NCI-H526 (cell line): Measurements from ENCODE around the gene DLG2.
"Not testable (repeated sequence)": the region's sequence is repeated elsewhere in the genome, so short reads cannot be mapped to it uniquely, and the experiment has no call there.

Experiments used
- DNase-seq, 2 experiments: peaks; one replicate each; lab custom pipeline; 2025; lab: John Stamatoyannopoulos, UW

Gene DLG2

DNA sequence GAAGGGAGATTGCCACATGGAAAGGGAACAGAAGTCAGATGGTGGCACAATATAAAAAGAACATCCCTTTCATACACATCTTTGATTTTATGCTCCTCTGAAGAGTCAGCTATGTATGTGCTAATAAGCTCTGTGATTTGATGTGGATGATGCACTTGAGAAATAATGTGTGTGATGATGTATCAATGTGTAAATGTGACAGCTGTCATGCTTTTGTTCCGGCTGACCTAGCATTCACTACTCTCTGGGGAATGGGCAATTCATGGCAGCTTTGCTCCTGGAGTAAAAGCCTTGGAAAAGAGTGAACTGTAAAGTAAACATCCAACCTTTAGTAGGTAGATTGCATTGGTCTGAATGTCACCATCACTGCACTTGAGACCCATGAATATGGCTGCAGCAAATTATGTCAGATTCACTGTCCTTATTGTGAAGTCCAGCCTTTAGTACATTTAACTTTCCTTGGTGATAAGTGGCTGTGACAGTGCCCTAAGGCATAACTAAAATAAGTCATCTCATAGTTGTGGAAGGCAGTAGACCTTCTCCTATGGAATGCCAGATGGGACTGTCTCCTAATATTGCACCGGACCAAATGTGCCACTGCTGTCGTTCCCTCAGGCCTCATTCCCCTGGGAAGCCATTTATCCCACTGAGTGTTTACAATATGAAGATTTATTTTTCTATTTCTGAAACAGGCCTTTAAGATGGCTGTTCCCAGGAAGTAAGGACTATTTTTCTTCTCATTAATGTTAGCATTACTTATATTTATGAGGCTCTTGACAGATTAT lies 2162.8 kb downstream of the DLG2 start:
- no peak for DNase-seq

DNA sequence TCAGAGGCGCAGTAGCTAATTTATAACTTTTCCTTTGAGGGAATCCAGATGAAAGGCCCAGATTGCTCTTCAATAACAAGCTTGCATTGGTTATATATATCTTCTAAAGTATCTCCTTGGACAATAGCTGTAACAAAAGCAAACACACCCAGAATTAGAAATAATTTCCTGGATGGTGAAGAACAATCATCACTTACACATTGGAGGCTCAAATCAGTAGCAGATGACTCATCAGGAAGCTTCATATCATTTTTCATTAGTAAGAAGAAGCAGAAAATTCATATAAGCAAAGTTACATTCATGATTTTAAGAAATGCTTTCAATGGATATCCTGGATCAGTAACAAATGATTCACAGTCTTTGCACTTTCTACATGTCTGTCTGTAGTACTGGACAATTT lies 2167.3 kb downstream of the DLG2 start:
- DNase-seq, result no peak

DNA sequence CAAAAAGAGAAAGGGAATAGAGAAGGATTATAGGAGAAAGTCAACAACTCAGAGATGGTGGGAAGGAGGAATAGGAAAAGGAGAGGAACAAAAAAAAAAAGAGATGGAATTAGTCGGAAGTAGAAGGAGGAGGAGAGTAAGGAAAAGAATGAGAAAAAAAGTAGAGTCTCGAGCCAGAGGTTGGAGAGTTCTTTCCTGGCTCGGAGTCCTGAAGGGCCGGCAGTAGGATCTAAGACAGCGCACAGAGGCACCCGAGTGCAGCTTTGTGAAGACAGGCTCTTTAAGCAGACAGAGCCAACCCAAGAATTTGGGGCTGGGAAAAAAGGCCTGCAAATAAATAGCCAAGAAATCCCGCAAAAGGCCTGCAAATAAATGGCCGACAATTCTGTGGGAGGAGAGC lies 2170.6 kb downstream of the DLG2 start:
- no peak for DNase-seq

DNA sequence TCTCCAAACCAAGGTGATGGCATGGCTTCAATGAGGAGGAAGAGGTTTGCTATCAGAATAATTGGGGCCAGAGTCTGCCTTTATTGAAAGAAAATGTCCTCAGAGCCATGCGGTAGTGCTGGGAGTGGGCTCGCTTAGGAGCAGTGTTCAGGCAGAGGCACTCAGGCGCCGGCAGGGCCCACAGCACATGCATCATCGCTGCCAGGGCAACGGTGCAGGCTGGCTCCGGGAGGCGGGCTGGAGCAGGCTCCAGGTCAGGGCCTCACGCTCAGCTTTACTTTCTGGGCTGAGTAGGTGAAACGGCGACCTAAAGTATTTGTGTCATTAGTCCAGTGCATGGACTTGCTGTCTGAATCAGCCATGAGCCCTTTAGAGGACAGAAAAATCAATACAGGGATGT lies 2171.1 kb downstream of the DLG2 start:
- DNase-seq, result no peak

DNA sequence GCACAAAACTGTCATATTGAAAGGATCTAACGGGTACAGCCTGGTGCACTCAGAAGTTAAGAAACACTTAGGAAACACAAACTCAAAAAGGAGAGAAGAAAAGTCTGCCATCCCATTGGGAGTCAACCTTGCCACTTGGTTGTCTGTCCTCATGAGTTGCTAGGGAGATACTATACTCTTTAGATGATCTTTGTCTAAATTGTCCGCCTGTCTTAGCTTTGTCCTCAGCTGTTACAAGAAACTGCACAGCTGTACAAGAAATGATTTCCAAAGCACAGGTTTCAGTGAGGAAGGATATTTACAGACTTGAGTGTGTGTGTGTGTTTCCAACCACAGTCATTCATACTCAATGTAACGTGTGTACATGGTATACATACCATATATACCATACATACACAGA lies 2171.8 kb downstream of the DLG2 start:
- no peak for DNase-seq

DNA sequence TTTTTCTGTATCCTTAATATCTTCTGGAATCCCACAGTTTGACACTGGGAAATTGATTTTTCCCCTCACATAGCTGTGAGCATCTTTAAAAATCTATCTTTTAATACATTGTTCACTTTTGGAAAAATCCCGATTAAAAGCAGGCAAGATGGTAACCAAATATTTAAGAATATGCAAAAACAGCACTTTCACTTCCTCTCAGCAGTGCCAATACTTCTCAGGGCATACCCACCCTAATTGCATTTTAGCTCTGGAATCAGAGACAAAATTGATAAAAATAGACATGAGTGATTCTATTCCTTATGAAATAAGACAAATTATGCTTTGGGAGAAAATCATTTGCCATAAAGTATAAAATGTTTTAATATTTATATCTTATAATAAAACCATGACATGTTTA lies 2172.5 kb downstream of the DLG2 start:
- no peak for DNase-seq

DNA sequence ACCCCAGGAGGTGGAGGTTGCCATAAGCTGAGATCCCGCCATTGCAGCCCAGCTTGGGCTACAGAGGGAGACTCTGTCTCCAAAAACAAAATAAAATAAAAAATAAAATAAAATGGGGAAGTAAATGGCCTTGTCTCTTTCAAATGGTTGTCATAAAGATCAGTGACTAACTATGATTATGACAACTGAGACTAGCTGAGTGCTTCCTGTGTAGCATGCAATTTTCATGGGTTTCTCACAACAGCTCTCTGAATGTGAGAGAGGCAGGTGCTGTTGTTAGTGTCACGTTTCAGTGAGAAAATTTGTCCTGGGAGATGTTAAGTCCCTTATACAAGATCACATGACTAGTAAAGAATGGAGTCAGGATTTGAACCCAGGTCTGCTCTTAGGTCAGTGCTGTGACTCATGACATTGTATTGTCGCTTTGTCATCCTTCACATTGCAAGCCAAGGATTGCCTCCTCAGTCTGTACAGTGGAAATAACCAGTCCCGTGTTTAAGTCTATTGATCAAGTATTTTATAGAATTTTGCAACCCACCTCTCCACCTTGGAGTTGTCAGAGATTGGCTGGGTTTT lies 2177.7 kb downstream of the DLG2 start:
- DNase-seq, result no peak

DNA sequence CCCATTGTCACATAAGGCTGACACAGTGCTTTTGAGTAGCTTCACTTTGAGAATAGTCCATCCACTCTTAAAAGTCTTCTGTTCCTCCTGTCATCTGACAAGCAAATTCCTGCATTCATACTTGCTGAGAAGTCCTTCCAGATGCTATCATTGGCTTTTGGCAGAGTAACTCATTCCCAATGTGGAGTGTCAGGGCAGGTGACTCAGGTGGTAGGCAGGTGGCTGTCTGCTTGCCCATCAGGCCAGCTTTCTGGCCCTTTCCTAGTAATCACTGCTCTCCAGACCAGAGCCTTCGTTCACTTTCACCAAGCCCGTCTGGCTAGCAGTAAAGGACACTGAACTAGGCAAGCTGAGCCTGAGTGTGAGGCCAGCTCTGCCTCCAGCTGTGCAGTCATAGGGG lies 2178.5 kb downstream of the DLG2 start:
- DNase-seq, result no peak

DNA sequence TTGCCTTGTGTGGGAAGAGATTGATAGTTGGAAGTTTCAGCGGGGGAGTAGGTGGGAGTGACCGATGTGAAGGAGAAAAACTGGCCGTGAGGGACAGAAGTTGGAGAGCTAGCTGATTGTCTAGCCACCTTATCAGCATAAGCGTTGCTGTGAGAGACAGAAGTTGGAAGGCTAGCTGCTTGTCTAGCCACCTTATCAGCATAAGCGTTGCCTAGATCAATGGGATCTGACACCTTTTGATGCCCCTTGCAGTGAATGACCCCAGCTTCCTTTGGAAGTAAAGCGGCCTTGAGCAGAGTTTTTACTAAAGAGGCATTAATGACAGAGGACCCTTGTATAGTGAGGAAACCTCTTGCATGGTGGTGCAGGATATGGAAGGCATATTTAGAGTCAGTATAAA lies 2183.3 kb downstream of the DLG2 start:
- not testable (repeated sequence) for DNase-seq

DNA sequence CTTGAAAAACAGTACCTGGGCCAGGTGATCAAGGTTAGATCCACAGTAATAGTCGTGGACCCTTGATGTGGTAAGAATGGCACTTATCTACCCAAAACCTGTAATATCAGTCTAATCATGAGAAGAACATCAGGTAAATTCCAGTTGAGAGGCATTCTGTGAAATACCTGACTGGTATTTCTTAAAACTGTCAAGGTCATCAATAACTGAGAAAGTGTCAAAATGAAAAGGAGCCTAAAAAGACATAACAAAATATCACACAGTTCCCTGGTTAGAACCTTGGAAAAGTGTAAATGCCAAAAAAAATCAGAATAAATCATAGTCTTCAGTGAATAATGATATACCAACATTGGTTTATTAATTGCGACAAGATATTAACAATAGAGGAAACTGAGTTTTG lies 2185.5 kb downstream of the DLG2 start:
- DNase-seq, result no peak

DNA sequence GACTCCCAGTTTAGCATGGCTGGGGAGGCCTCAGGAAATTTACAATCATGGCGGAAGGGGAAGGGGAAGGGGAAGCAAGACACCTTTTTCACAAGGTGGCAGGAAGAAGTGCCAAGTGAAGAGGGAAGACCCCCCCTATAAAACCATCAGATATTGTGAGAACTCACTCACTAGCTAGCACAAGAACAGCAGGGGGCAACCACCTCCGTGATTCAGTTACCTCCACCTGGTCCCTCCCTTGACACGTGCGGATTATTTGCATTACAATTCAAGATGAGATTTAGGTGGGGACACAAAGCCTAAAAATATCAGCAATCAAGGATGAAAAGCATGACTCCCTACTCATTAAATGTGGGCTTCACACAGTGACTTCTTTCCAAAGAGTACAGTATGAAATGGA lies 2186.0 kb downstream of the DLG2 start:
- peak in 1 of 2 experiments; percentile 19 for DNase-seq

DNA sequence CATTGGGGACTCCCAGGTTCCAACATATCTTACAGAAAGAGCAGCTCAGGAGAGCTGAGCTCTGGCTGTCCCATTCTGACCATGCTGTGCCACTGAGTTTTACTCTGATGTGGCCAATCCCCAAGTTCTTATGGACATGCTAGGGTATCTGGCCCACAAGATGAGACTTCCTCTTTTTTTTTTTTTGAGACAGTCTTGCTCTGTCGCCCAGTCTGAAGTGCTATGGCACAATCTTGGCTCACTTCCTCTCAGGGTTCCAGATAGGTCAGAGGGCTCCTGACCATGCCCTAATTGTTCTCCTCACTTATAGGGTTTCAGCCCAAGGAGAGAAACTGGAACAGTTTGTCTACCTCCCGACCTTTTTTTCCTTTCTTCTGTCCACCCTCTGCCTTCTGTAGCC lies 2188.7 kb downstream of the DLG2 start:
- DNase-seq, result no peak

DNA sequence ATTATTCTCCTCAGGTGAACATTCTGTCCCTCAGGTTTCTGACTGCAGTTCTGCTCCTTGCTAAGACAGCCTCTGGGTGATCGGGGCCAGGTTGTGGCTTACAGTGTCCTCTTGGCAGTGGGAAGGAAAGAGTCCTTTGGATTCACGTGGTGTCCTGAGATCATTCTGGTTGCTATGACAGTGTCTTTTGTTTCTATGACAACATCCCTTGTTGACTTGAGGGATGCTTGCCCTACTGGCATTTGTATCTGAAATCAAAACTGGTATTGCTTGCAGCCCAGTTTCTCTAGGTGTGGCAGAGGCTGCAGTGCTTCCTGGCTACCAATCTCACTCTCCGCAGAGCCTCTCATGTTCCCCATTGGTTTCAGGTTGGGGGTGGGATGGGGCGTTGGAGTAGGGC lies 2189.2 kb downstream of the DLG2 start:
- DNase-seq, result no peak

DNA sequence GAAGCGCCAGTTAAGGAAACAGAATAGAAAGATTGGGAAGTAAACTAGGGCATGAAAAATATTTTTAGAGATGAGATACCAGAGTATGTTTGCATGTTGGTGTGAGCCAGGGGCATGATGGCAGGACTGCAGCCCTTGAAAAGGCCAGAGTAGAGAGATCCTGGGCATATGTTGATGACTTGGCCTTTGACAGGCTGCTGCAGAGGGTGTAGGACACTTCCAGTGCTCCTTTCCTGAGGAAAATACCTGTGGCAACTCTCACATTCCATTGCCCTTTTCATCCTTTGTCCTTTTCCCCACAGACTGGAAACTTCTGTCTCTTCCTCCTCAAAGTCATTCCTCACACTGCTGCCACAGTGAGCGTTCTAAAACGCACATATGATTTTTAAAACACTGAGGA lies 2190.3 kb downstream of the DLG2 start:
- DNase-seq, result no peak

DNA sequence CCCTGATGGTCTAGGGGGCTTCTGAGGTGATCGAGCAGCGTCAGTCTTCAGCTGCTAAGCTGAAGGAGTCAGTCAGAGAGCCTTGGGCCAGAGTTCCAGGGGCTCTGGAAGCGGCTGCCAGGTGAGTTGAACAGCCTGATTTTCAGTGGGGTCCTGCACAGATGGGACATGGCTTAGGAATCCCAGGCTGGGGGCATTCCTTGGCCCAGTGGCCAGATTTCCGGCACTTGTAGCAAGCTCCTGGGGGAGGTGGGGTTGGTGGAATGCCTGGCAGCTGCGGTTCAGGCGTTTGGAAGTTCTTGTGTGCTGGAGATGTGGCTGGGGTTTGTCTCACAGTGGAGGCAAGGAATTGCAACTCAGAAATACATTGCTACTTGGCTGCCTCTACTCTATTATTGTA lies 2192.3 kb downstream of the DLG2 start:
- DNase-seq, result not testable (repeated sequence)

DNA sequence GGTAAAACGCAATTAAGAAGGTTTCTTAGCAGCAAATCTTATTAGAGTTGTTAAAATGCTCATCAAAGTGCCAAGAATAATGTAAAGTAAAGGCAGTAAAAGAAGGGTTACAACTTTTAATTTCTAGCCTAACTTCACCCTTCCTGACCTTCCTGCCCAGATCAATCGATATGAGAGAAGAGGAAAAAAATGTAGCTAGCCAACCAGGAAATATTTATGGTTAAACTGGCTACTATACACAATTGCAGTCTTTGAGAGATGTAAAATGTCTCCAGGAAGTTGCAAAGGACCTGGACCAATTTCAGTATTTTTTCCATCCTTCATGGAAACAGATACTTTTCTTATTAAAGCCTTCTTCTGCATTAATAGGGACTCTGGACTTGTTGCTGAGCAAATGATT lies 2199.2 kb downstream of the DLG2 start:
- DNase-seq, result no peak

DNA sequence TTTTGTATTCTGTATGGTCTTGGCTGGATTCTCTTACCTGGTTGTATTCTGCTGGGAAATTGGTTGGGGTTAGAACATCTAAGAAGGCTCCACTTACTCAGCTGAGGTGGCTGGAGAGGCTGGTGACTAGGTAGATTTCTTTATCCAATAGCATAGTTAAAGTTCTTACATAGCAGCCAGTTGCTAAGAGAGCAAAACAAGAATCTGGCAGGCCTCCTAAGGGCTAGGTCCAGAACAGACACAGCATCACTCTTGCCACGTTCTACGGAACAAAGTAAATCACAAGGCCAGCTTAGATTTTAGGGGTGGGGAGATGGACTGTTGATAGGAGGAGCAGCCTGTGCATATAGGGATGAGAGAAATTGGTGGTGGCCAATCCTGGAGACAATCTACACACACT lies 2199.6 kb downstream of the DLG2 start:
- DNase-seq, result no peak

DNA sequence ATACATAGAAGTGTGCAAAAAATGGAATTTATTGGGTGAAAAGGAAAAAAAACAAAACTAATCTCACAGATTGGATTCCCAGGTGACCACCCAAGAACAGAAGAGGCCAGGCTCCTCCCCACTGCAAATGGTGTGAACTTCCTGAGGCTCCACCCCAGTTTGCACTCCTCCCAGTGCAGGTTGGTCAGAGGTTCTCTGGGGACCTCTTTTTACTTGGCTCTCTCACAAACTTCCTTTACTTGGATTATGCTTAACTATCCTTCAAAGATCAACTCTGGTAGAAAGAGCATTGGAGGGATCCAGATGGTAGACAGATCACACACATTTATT lies 2202.0 kb downstream of the DLG2 start:
- no peak for DNase-seq

DNA sequence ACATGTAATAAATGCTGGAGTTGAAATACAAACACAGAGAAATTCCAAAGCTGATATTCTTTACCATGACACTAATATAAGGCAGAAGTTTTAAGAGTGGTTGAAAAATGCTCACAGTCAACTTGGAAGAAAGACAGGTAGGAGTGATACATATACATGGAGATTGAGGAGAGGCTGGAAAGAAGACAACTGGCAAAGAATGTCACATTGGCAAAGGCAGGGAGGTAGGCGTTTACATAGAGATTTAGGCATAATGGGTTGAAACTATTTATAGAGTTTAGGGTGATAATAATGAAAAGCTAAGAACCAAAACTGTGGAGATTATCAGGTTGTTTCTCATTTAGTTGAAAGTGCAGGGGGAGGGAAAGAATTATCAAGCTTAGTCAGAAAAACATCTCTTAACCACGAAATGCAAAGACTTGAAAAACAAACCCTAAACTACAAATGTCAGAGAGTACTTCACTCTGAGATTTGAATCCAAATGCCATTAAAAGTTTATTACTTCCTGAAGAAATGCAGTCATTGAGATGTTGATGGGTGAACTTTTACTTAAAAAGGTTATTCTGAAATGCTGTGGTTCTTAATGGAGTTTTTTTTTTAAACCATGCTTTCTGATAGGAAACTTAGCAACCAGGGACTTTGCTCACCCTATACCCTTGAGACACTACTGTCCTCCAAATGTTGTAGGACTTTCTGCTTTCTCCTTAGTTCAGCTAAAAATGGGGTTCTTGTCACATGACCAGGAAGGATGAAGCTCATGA lies 2202.6 kb downstream of the DLG2 start:
- DNase-seq, result no peak

DNA sequence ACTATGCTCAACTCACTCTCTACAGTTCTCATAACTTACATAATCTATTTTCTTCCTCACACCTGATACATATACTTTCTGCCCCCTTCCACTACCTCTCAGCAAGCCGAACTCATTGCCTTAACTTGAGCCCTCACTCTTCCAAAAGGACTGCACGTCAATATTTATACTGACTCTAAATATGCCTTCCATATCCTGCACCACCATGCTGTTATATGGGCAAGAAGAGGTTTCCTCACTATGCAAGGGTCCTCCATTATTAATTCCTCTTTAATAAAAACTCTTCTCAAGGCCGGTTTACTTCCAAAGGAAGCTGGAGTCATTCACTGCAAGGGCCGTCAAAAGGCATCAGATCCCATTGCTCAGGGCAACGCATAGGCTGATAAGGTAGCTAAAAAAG lies 2204.5 kb downstream of the DLG2 start:
- not testable (repeated sequence) for DNase-seq

DNA sequence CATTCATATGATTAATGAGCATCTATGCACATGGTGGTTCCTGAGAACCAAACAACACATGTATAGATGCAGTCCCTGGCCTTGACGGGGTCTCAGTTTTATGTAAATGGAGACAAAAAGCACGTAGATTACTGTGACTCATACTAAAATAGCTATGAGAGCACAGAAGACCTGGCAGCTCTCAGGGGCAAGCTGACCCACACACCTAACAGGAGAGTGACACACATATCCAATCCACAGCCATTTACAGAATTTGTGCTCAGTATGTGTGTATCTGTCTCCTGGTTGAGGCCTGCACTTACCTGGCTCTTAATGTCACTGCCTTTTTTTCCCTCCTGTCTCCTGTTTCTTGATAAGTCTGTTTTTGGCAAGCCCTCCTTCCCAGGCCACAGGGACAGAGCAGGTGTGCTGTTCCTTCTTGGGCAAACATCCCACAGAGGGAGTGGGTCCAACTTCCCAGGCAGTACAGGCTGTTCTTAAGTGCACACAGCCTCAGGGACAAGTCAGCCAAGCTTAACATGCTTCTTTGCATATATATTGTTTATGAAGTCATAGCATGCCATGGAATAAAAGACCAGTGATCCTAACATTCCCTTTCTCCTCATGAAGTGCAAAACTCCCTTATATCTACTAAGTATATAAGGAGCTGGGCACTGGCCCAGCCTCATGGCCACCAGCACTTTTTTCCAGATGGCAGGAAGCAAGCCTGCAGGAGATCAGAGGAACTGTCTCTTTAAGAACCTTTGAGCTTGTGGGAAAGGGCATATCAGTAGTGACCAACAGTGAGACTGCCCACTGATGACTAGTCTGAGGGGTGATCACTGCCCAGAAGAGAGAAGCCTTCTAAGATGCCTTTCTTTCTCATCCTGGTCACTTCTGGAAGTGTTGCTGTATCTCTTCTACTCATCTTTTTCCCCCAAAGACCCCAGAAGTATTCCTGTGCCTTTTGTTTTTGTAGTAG lies 2216.3 kb downstream of the DLG2 start:
- peak; percentile 85 to 88 for DNase-seq

DNA sequence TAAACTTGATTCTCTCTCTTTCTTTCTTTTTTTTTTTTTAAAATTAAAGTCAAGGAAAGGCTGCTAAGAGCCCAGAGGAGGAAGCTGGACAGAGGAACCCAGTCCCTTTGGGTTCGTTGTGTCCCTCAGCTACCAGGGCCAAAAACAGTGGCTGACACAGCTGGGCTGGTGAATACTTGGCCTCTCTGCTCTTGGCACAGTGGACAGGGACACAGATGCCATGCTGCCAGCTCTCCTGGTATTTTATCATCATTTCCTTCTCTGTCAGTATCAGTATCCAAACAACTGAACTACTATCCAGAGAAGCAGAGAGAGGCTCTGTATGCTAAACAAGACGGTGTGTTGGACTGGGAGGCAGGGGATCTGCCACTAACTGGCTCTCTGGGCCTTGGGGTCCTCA lies 2217.3 kb downstream of the DLG2 start:
- no peak for DNase-seq
